T-cell (primary cell): ENCODE data around the gene NPFFR1. TPM values are rescaled to one million over a fixed set of nuclear protein-coding genes. Genes with fewer than 3 reads are reported as not detected.

Experiments used
- ATAC-seq, 4 experiments: fragments of 200-7000 bp in 3 of 4; fragments of 150-1000 bp in 1 of 4; cut with Tn5 transposase; replicated peaks in 1 of 4; 1 replicate in 3 of 4; 2 replicates in 1 of 4; pipeline ENCODE4 v1.10.0; 2021; ENCODE audit warnings: moderate library complexity in 3 of 4, mild to moderate bottlenecking in 2 of 4, moderate number of reproducible peaks in 1 of 4
- CTCF ChIA-PET, 2 donors: fragments of 300-600 bp; sonication (Branson Sonifier 250); formaldehyde crosslinking; loops; one replicate each; lab custom pipeline; 2022; ENCODE audit warnings: antibody characterized with exemption in 2 of 2; lab: Charles Lee
- POLR2A ChIA-PET, 2 donors: fragments of 300-600 bp; sonication (Branson Sonifier 250); formaldehyde crosslinking; loops; one replicate each; lab custom pipeline; 2022; ENCODE audit warnings: antibody characterized with exemption in 2 of 2; lab: Charles Lee
- DNase-seq, 35 experiments: peaks; one replicate each; pipeline versions ENCODE4 v3.0.0 to v3.0.0-alpha.2; 2013 to 2023
- H3K27ac ChIP-seq: one replicate; pipeline ENCODE4 v1.5.1; 2013; ENCODE audit warnings: low read length
- H3K27me3 ChIP-seq, 2 experiments: replicated peaks in 1 of 2; 1 replicate in 1 of 2; 2 replicates in 1 of 2; pipeline versions ENCODE4 v1.6.1 to v1.7.0; 2013; ENCODE audit warnings: low read length in 1 of 2, mixed read lengths in 1 of 2; ENCODE audit not compliant: control insufficient read depth in 2 of 2, insufficient read depth in 2 of 2; ENCODE audit errors: extremely low read depth in 1 of 2
- H3K36me3 ChIP-seq, 2 donors: 1 replicate in 1 of 2; 2 replicates in 1 of 2; pipeline versions ENCODE4 v1.6.1 to v1.7.0; 2013; ENCODE audit warnings: low read length in 1 of 2; ENCODE audit not compliant: control insufficient read depth in 2 of 2, insufficient read depth in 1 of 2; ENCODE audit errors: extremely low read depth in 1 of 2
- H3K4me1 ChIP-seq, 2 experiments: 1 replicate in 1 of 2; 2 replicates in 1 of 2; pipeline versions ENCODE4 v1.6.1 to v1.7.0; 2013; ENCODE audit warnings: low read length in 2 of 2, mixed read lengths in 1 of 2; ENCODE audit not compliant: insufficient read depth in 2 of 2, control insufficient read depth in 1 of 2; ENCODE audit errors: extremely low read depth in 1 of 2
- H3K4me3 ChIP-seq, 2 donors: 1 replicate in 1 of 2; 2 replicates in 1 of 2; pipeline versions ENCODE4 v1.5.1 to v1.7.0; 2013; ENCODE audit warnings: mild to moderate bottlenecking in 2 of 2, low read length in 1 of 2, moderate library complexity in 1 of 2; ENCODE audit not compliant: control insufficient read depth in 1 of 2; ENCODE audit errors: extremely low read depth in 1 of 2
- H3K9me3 ChIP-seq: 2 replicates; pipeline ENCODE4 v1.7.0; 2013
- H3K27ac Mint-ChIP-seq, 2 donors: one replicate each; pipeline ENCODE4 v1.8.0; 2020 to 2021; ENCODE audit warnings: mild to moderate bottlenecking in 2 of 2, mixed read lengths in 2 of 2
- H3K27me3 Mint-ChIP-seq, 2 donors: one replicate each; pipeline ENCODE4 v1.8.0; 2021 to 2022; ENCODE audit warnings: mixed read lengths in 2 of 2
- H3K36me3 Mint-ChIP-seq: one replicate; pipeline ENCODE4 v1.8.0; 2021; ENCODE audit warnings: mixed read lengths
- H3K4me1 Mint-ChIP-seq, 3 donors: one replicate each; pipeline ENCODE4 v1.8.0; 2020 to 2022; ENCODE audit warnings: mixed read lengths in 3 of 3, mild to moderate bottlenecking in 1 of 3
- H3K4me3 Mint-ChIP-seq, 3 donors: one replicate each; pipeline ENCODE4 v1.8.0; 2020 to 2022; ENCODE audit warnings: mild to moderate bottlenecking in 3 of 3, mixed read lengths in 3 of 3, moderate library complexity in 3 of 3
- H3K9me3 Mint-ChIP-seq, 3 donors: one replicate each; pipeline ENCODE4 v1.8.0; 2020 to 2022; ENCODE audit warnings: mixed read lengths in 3 of 3
- WGBS: methylation state at CpG from one replicate; pipeline ENCODE4 v1.1.5; 2013; ENCODE audit warnings: missing lambda C conversion rate; ENCODE audit not compliant: insufficient coverage; 5-methylcytosine and 5-hydroxymethylcytosine counted together
- total RNA-seq, 35 experiments: library from RNA in 6 of 35; stranded (reverse) in 6 of 35; fragments of 120-200 nt in 1 of 35; gene quantifications; one replicate each; pipeline versions ENCODE4 v1.2.1 to v1.2.4 and lab custom pipeline; 2013 to 2026

NPFFR1 gene
- total RNA-seq, 5 donors from 2014 or later (not counting 1 experiment from before 2014, with no cell fraction given) = not detected

GRCh38 chr10:70309661-70310060 is 25.9 kb upstream of the NPFFR1 start:
- DNase-seq (no peak), ATAC-seq (no peak)
- no peak overlapping the region for H3K4me3 Mint-ChIP-seq
- Histone ChIP-seq H3K36me3 (no peaks in the 10 kb centered on the region), H3K9me3 (no peaks in the 10 kb centered on the region), H3K27me3 (no peaks in the 10 kb centered on the region), H3K4me3 (no peak overlapping the region), H3K4me1 (no peaks in the 10 kb centered on the region), H3K27ac (no peak overlapping the region)
- H3K27me3 Mint-ChIP-seq = no peaks in the 10 kb centered on the region
- H3K27ac Mint-ChIP-seq = no peak overlapping the region
- CTCF ChIA-PET = no interaction called here
- POLR2A ChIA-PET = interaction anchor here in 1 of 2 donors (0.6 kb wide), 1 partner anchor 107 kb away, joined by 3 read pairs; no protein-coding TSS in a partner anchor
- no peaks in the 10 kb centered on the region for H3K9me3 Mint-ChIP-seq
- WGBS = 96% methylated on average over 6 of the region's 7 CpGs
- peaks cover 4% of the 10 kb centered on the region for H3K36me3 Mint-ChIP-seq
- peaks cover 0 to 3% (median 0%) of the 10 kb centered on the region in 3 donors for H3K4me1 Mint-ChIP-seq

- no peak for DNase-seq
- no peak for ATAC-seq
- H3K4me3 ChIP-seq = no peak overlapping the region
- no peak overlapping the region for H3K27ac ChIP-seq
- H3K4me1 Mint-ChIP-seq = peaks cover 0 to 3% (median 0%) of the 10 kb centered on the region in 3 donors
- H3K4me3 Mint-ChIP-seq = no peak overlapping the region
- H3K36me3 Mint-ChIP-seq = no peaks in the 10 kb centered on the region
- no peaks in the 10 kb centered on the region for H3K9me3 Mint-ChIP-seq
- no peak overlapping the region for H3K27ac Mint-ChIP-seq
- no peaks in the 10 kb centered on the region for H3K36me3 ChIP-seq
- H3K27me3 ChIP-seq = no peaks in the 10 kb centered on the region
- WGBS = 93% methylated on average over 14 of the region's 19 CpGs
- no peaks in the 10 kb centered on the region for H3K27me3 Mint-ChIP-seq
- no peaks in the 10 kb centered on the region for H3K4me1 ChIP-seq
- POLR2A ChIA-PET = no interaction called here
- CTCF ChIA-PET = no interaction called here
- H3K9me3 ChIP-seq = no peaks in the 10 kb centered on the region
Measured at GRCh38 chr10:70308121-70309060, 24.6 kb upstream of the NPFFR1 start.

- ChIA-PET POLR2A (interaction anchor here in 1 of 2 donors (0.6 kb wide), 1 partner anchor 54 kb away, joined by 3 read pairs; no protein-coding TSS in a partner anchor), CTCF (interaction anchor here in 1 of 2 donors (0.5 kb wide), 1 partner anchor 67 kb away, joined by 4 read pairs; no protein-coding TSS in a partner anchor)
- Histone ChIP-seq H3K9me3 (no peaks in the 10 kb centered on the region), H3K27me3 (no peaks in the 10 kb centered on the region), H3K4me3 (no peak overlapping the region), H3K27ac (no peak overlapping the region), H3K4me1 (no peaks in the 10 kb centered on the region), H3K36me3 (no peaks in the 10 kb centered on the region)
- peaks cover 0 to 3% (median 0%) of the 10 kb centered on the region in 3 donors for H3K4me1 Mint-ChIP-seq
- H3K36me3 Mint-ChIP-seq = no peaks in the 10 kb centered on the region
- no peaks in the 10 kb centered on the region for H3K27me3 Mint-ChIP-seq
- ATAC-seq = no peak
- H3K9me3 Mint-ChIP-seq = no peaks in the 10 kb centered on the region
- H3K4me3 Mint-ChIP-seq = no peak overlapping the region
- 100% methylated on average over 2 of the region's 5 CpGs for WGBS
- DNase-seq = no peak
- no peak overlapping the region for H3K27ac Mint-ChIP-seq
Measured at GRCh38 chr10:70306886-70307520, 23.2 kb upstream of the NPFFR1 start.

GRCh38 chr10:70306181-70306705 is 22.4 kb upstream of the NPFFR1 start:
- Mint-ChIP-seq H3K27me3 (no peaks in the 10 kb centered on the region), H3K4me1 (peaks cover 0 to 3% (median 0%) of the 10 kb centered on the region in 3 donors), H3K36me3 (no peaks in the 10 kb centered on the region), H3K4me3 (no peak overlapping the region), H3K9me3 (no peaks in the 10 kb centered on the region), H3K27ac (no peak overlapping the region)
- ATAC-seq (no peak), DNase-seq (no peak)
- no peak overlapping the region for H3K27ac ChIP-seq
- H3K9me3 ChIP-seq = no peaks in the 10 kb centered on the region
- ChIA-PET CTCF (no interaction called here), POLR2A (no interaction called here)
- no peaks in the 10 kb centered on the region for H3K27me3 ChIP-seq
- no peak overlapping the region for H3K4me3 ChIP-seq
- H3K36me3 ChIP-seq = no peaks in the 10 kb centered on the region
- H3K4me1 ChIP-seq = no peaks in the 10 kb centered on the region
- no CpG with 5 or more reads among the region's 4 CpGs for WGBS

GRCh38 chr10:70303730-70304129 is 19.9 kb upstream of the NPFFR1 start:
- Histone ChIP-seq H3K4me1 (no peaks in the 10 kb centered on the region), H3K9me3 (no peaks in the 10 kb centered on the region), H3K27me3 (no peaks in the 10 kb centered on the region), H3K36me3 (no peaks in the 10 kb centered on the region), H3K27ac (no peak overlapping the region), H3K4me3 (no peak overlapping the region)
- no peak overlapping the region for H3K27ac Mint-ChIP-seq
- no peaks in the 10 kb centered on the region for H3K36me3 Mint-ChIP-seq
- H3K9me3 Mint-ChIP-seq = no peaks in the 10 kb centered on the region
- DNase-seq (no peak), ATAC-seq (no peak)
- H3K27me3 Mint-ChIP-seq = no peaks in the 10 kb centered on the region
- no peak overlapping the region for H3K4me3 Mint-ChIP-seq
- H3K4me1 Mint-ChIP-seq = peaks cover 0 to 3% (median 0%) of the 10 kb centered on the region in 3 donors
- POLR2A ChIA-PET = interaction anchor here in 1 of 2 donors (0.6 kb wide), 1 partner anchor 133 kb away, joined by 4 read pairs; the partner anchor contains the start of gene SAR1A
- CTCF ChIA-PET = no interaction called here
- no CpG with 5 or more reads among the region's 2 CpGs for WGBS

GRCh38 chr10:70302292-70302691 is 18.5 kb upstream of the NPFFR1 start:
- Histone ChIP-seq H3K4me3 (no peak overlapping the region), H3K27ac (no peak overlapping the region), H3K9me3 (no peaks in the 10 kb centered on the region), H3K27me3 (no peaks in the 10 kb centered on the region), H3K36me3 (no peaks in the 10 kb centered on the region), H3K4me1 (no peaks in the 10 kb centered on the region)
- no peak for ATAC-seq
- no peak overlapping the region for H3K4me3 Mint-ChIP-seq
- H3K27ac Mint-ChIP-seq = no peak overlapping the region
- 77% methylated on average over 3 of the region's 3 CpGs for WGBS
- no peaks in the 10 kb centered on the region for H3K9me3 Mint-ChIP-seq
- CTCF ChIA-PET = interaction anchor here in 1 of 2 donors (0.6 kb wide), 1 partner anchor 222 kb away, joined by 5 read pairs; no protein-coding TSS in a partner anchor
- no peaks in the 10 kb centered on the region for H3K27me3 Mint-ChIP-seq
- H3K36me3 Mint-ChIP-seq = no peaks in the 10 kb centered on the region
- H3K4me1 Mint-ChIP-seq = peaks cover 0 to 3% (median 0%) of the 10 kb centered on the region in 3 donors
- POLR2A ChIA-PET = no interaction called here
- no peak for DNase-seq
